HepG2 (cell line): ENCODE measurements around the gene LILRB5. TPM values are rescaled to one million over a fixed set of nuclear protein-coding genes. Genes with fewer than 3 reads are reported as not detected.

ENCODE experiments used
- ATAC-seq: fragments of 200-7000 bp; cut with Tn5 transposase; 3 replicates; pipeline ENCODE4 v1.9.1; 2020; ENCODE audit warnings: mild to moderate bottlenecking, moderate library complexity
- BruUV-seq: library from RNA; stranded (reverse); fragments of 400-500 nt; replicated peaks from 2 replicates; lab custom pipeline; 2021; lab: Mats Ljungman, UMichigan
- CTCF ChIA-PET: fragments of 300-600 bp; formaldehyde crosslinking; extraction: SDS; loops from one replicate; lab custom pipeline; 2021; ENCODE audit warnings: low total read pairs, inconsistent platforms, low intra/inter-chr PET ratio; lab: Yijun Ruan, JAX
- POLR2A ChIA-PET: fragments of 350-600 bp; sonication (Branson Sonifier 250); formaldehyde crosslinking; loops from one replicate; lab custom pipeline; 2020; ENCODE audit warnings: antibody characterized with exemption, inconsistent platforms; lab: Yijun Ruan, JAX
- DNase-seq: peaks from one replicate; pipeline ENCODE4 v3.0.0-alpha.2; 2015; ENCODE audit warnings: low spot score
- FAIRE-seq: peaks from 3 replicates; lab custom pipeline; 2011; peaks lifted over from hg19 to GRCh38; lab: Jason Lieb, UNC
- H2AFZ ChIP-seq: one replicate; pipeline ENCODE4 v1.6.1; 2011; ENCODE audit warnings: low read length, inconsistent platforms
- H3K27ac ChIP-seq: fragments of 300-600 bp; 3 replicates; pipeline ENCODE4 v1.8.0; 2011; ENCODE audit warnings: mixed run types, mild to moderate bottlenecking, mixed read lengths, low read length, inconsistent platforms; ENCODE audit not compliant: insufficient read depth; ENCODE audit errors: extremely low read length
- H3K27me3 ChIP-seq, 2 experiments: fragments of 200-600 bp in 1 of 2; 2 replicates in 1 of 2; 3 replicates in 1 of 2; pipeline versions ENCODE4 v1.6.0 to v1.8.0; 2011; ENCODE audit warnings: low read length in 2 of 2, mild to moderate bottlenecking in 2 of 2, moderate library complexity in 2 of 2, inconsistent platforms in 1 of 2; ENCODE audit not compliant: insufficient read depth in 2 of 2, control insufficient read depth in 1 of 2
- H3K36me3 ChIP-seq, 2 experiments: fragments of 200-600 bp in 1 of 2; replicated peaks in 1 of 2; 2 replicates in 1 of 2; 3 replicates in 1 of 2; pipeline versions ENCODE4 v1.5.1 to v1.8.0; 2011; ENCODE audit warnings: low read length in 2 of 2, inconsistent platforms in 1 of 2; ENCODE audit not compliant: insufficient read depth in 2 of 2, control insufficient read depth in 1 of 2
- H3K4me1 ChIP-seq: 2 replicates; pipeline ENCODE4 v1.5.1; 2012; ENCODE audit warnings: low read length, inconsistent platforms; ENCODE audit not compliant: insufficient read depth
- H3K4me2 ChIP-seq: 2 replicates; pipeline ENCODE4 v1.6.0; 2011; ENCODE audit warnings: low read depth, low read length, inconsistent platforms
- H3K4me3 ChIP-seq, 3 experiments: fragments of 200-600 bp in 1 of 3; sonication (generic), shearing (Covaris generic) in 1 of 3; replicated peaks in 1 of 3; 2 replicates each; pipeline ENCODE4 v1.5.1; 2011 to 2016; ENCODE audit warnings: low read length in 3 of 3, inconsistent platforms in 2 of 3, low read depth in 2 of 3, mild to moderate bottlenecking in 2 of 3, control low read depth in 1 of 3, mixed read lengths in 1 of 3; ENCODE audit not compliant: insufficient read depth in 1 of 3
- H3K79me2 ChIP-seq: one replicate; pipeline ENCODE4 v1.6.1; 2011; ENCODE audit warnings: low read length, inconsistent platforms; ENCODE audit not compliant: insufficient read depth
- H3K9ac ChIP-seq: 2 replicates; pipeline ENCODE4 v1.6.0; 2011; ENCODE audit warnings: mild to moderate bottlenecking, low read depth, low read length, inconsistent platforms; ENCODE audit not compliant: insufficient read depth
- H3K9me3 ChIP-seq: 2 replicates; pipeline ENCODE4 v1.5.1; 2012; ENCODE audit warnings: mild to moderate bottlenecking, low read length
- H4K20me1 ChIP-seq: 2 replicates; pipeline ENCODE4 v1.6.0; 2011; ENCODE audit warnings: inconsistent platforms, mild to moderate bottlenecking, low read length, moderate library complexity; ENCODE audit not compliant: insufficient read depth
- ATF7 ChIP-seq, 2 experiments: fragments of 450-650 bp in 1 of 2; sonication (generic) in 1 of 2; formaldehyde crosslinking in 1 of 2; IDR thresholded peaks; 2 replicates each; pipeline versions ENCODE4 v1.4.0 to v1.6.1; 2016 to 2020; ENCODE audit warnings: antibody characterized with exemption in 1 of 2, mild to moderate bottlenecking in 1 of 2, missing genetic modification reagents in 1 of 2
- DBP ChIP-seq: sonication (generic); formaldehyde crosslinking; IDR thresholded peaks from 2 replicates; pipeline ENCODE4 v1.4.0; 2020; ENCODE audit warnings: missing genetic modification reagents; ENCODE audit errors: not compliant biosample characterization
- PAXIP1 ChIP-seq: sonication (generic); formaldehyde crosslinking; conservative IDR thresholded peaks from 2 replicates; pipeline ENCODE4 v1.4.0; 2020; ENCODE audit warnings: mild to moderate bottlenecking, missing genetic modification reagents, moderate library complexity
- RNF2 ChIP-seq: fragments of 450-650 bp; conservative IDR thresholded peaks from 2 replicates; pipeline ENCODE4 v1.6.1; 2016; ENCODE audit warnings: low read depth
- ZKSCAN1 ChIP-seq: fragments of 150-350 bp; IDR thresholded peaks from 2 replicates; pipeline ENCODE4 v1.6.1; 2014; ENCODE audit warnings: low read length
- ZMYM3 ChIP-seq: sonication (generic); formaldehyde crosslinking; IDR thresholded peaks from 2 replicates; pipeline ENCODE4 v1.5.1; 2020; ENCODE audit warnings: mild to moderate bottlenecking, missing genetic modification reagents
- ZNF407 ChIP-seq: sonication (generic); formaldehyde crosslinking; IDR thresholded peaks from one replicate; pipeline ENCODE4 v1.5.1; 2020; ENCODE audit warnings: mild to moderate bottlenecking, missing genetic modification reagents; ENCODE audit errors: not compliant biosample characterization
- ZNF629 ChIP-seq: sonication (generic); formaldehyde crosslinking; conservative IDR thresholded peaks from 2 replicates; pipeline ENCODE4 v1.5.0; 2020; ENCODE audit warnings: missing genetic modification reagents
- ZSCAN9 ChIP-seq: IDR thresholded peaks from 2 replicates; pipeline ENCODE4 v1.6.1; 2016; ENCODE audit warnings: borderline replicate concordance
- WGBS: methylation state at CpG from one replicate; pipeline ENCODE4 v1.1.6; 2017; ENCODE audit warnings: low lambda C conversion rate; 5-methylcytosine and 5-hydroxymethylcytosine counted together
- in situ Hi-C: cut with HindIII; loops from 2 replicates; pipeline ENCODE4 v1.10.0; 2017; ENCODE audit warnings: low pct_unique_long_range_greater_than_20kb; ENCODE audit not compliant: extremely low pct_ligation_motif_present
- intact Hi-C: fragments of 100-400 bp; cut with micrococcal nuclease; formaldehyde crosslinking; loops from one replicate; pipeline ENCODE4 v1.10.0; 2022; ENCODE audit not compliant: unreplicated experiment
- polyA plus RNA-seq, 8 experiments: library from polyadenylated mRNA; depleted of rRNA in 3 of 8; stranded (reverse) in 7 of 8; unstranded in 1 of 8; fragments of >200 nt; fragmentation: Illumina TruSeq in 4 of 8; extraction: Trizol in 4 of 8; gene quantifications; 2 replicates each; pipeline versions ENCODE4 v1.2.1 to v1.2.3, GENCODE V29; 2011 to 2016; ENCODE audit warnings: low read depth in 4 of 8, missing spikeins in 1 of 8, mixed read lengths in 1 of 8; ENCODE audit not compliant: insufficient read depth in 1 of 8
- total RNA-seq, 5 experiments: library from RNA; depleted of rRNA; stranded (reverse); fragments of >200 nt; fragmentation: Illumina TruSeq; extraction: Trizol; gene quantifications; 2 replicates each; pipeline ENCODE4 v1.2.3, GENCODE V29; 2016; ENCODE audit warnings: low read depth in 1 of 5

LILRB5 gene
- total and polyA plus RNA-seq, 2 of the 13 experiments (the other 11 are each of a cell fraction or from before 2014, with no cell fraction given) = not detected

DNA sequence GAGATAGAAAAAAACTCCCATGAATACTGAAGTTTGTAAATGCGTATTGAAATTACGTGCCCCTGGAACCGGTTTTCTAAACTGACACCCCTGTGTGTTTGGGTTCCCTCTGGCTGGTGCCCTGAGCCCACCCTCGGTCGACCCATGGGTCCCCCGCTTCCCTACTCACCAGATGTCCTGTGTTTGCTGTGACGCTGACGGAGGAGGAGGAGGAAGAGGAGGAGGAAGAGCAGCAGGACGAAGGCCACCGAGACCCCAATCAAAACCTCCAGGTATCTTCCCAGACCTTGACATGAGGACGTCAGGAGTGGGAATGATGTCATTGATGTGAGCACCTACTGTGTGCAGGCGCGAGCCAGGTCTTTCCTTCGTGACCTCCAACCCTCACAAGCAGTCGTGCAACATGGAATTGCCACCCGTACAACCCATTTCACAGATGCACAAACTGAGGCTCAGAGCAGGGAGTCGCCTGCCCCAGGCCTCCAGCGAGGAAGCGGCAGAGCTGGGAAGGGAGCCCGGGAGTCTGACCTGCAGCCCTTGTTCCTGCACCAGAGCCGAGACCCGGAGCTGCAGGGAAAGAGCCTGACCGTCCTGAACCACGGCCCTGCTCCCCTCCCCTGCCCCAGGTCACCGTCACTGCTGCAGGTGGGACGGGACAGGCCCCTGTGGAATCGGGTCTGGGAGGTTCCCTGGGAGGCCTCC, 38.0 kb downstream of the LILRB5 start:
- no peak for FAIRE-seq
- no peak overlapping the region for H3K4me2 ChIP-seq
- CTCF ChIA-PET = no interaction called here
- ATAC-seq = no peak
- WGBS = 71% methylated on average over 14 of the region's 27 CpGs
- in situ Hi-C loops (no loop called here), intact Hi-C loops (no loop called here)
- H3K4me3 ChIP-seq = no peak overlapping the region
- H3K79me2 ChIP-seq = no peaks in the 10 kb centered on the region
- BruUV-seq = no TSS peak
- no peak for DNase-seq
- peaks cover 3 to 13% of the 10 kb centered on the region in 2 experiments; a peak in 4 of 5 replicates for H3K27me3 ChIP-seq
- no peaks in the 10 kb centered on the region for H3K9me3 ChIP-seq
- no peaks in the 10 kb centered on the region for H3K36me3 ChIP-seq
- TF ChIP-seq ATF7 (IDR thresholded peaks at IDR 0.05) (peak; percentile 56), ATF7 (CRISPR knock-in tag; IDR thresholded peaks at IDR 0.05) (no peak), ZMYM3 (CRISPR knock-in tag) (peak; percentile 77), PAXIP1 (CRISPR knock-in tag) (no peak), ZSCAN9 (CRISPR knock-in tag) (no peak), ZKSCAN1 (peak; percentile 66), RNF2 (no peak), ZNF629 (peak; percentile 94), DBP (no peak), ZNF407 (CRISPR knock-in tag) (no peak)
- POLR2A ChIA-PET = no interaction called here
- no peak overlapping the region for H2AFZ ChIP-seq
- H3K27ac ChIP-seq = no peak overlapping the region
- H3K4me1 ChIP-seq = peaks cover 21% of the 10 kb centered on the region
- no peak overlapping the region for H3K9ac ChIP-seq
- no peaks in the 10 kb centered on the region for H4K20me1 ChIP-seq
